IPS-18c (cell line): ENCODE measurements around the gene ACO2.
A peak's percentile ranks its signal among the peaks of the same experiment; 100 is the strongest.
"Not testable (repeated sequence)": the region's sequence is repeated elsewhere in the genome, so short reads cannot be mapped to it uniquely, and the experiment has no call there.

ENCODE experiments used
- H3K4me3 ChIP-seq: 2 replicates; pipeline ENCODE4 v1.7.0; 2013; ENCODE audit warnings: low read depth, mild to moderate bottlenecking, low read length, moderate library complexity; ENCODE audit not compliant: insufficient read depth
- H3K9me3 ChIP-seq: one replicate; pipeline ENCODE4 v1.6.1; 2013; ENCODE audit warnings: mild to moderate bottlenecking, low read length, moderate library complexity; ENCODE audit not compliant: control insufficient read depth, insufficient read depth

The ACO2 gene

DNA sequence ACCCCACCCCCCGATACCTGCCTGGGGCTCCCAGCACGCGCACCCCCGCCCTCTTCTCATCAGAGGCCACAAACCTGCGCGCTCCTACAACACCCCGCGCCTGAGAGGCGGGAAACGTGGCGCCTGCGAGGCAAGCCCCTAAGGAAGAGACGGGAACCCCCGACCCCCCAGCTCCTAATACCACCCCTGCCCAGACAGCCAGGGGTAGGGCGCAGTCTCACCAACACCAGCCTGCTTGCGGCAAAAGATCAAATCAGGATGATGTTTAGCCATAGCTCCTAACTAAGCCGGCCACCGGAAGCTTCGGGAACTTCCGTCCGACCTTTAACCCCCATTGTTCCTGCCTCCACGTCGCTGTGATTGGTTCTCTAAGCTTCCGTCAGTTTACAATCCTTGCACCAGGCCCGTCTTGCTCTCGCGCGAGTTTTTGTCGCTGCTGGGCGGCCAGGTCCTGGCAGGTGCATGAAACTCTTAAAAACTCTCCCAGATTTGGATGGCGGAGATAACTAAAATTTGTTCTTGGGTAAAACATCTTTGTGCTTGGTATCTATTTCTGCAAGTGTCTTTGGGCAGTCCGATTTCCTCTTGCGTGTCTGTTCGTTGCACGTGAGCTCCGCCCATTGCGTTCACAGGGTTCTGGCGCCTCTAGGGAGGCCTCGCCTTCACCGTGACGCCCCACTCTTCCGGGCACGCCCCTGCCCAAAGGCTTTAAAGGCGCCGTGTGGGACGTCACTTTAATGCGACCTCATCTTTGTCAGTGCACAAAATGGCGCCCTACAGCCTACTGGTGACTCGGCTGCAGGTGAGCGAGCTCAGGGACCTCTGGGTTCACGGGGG is at the start of gene ACO2, which contains the start of gene PHF5A:
ACO2 (plus strand) TSS at position 737 of the 837 bp plus-strand sequence; CDS start at position 767, 30 bp downstream.
PHF5A (minus strand) TSS at position 312 of the 837 bp plus-strand sequence; CDS start at position 273, 39 bp downstream.
- Histone ChIP-seq H3K4me3 (peak within 1 kb of the TSS; percentile 97), H3K9me3 (no peaks in the 10 kb centered on the region)

DNA sequence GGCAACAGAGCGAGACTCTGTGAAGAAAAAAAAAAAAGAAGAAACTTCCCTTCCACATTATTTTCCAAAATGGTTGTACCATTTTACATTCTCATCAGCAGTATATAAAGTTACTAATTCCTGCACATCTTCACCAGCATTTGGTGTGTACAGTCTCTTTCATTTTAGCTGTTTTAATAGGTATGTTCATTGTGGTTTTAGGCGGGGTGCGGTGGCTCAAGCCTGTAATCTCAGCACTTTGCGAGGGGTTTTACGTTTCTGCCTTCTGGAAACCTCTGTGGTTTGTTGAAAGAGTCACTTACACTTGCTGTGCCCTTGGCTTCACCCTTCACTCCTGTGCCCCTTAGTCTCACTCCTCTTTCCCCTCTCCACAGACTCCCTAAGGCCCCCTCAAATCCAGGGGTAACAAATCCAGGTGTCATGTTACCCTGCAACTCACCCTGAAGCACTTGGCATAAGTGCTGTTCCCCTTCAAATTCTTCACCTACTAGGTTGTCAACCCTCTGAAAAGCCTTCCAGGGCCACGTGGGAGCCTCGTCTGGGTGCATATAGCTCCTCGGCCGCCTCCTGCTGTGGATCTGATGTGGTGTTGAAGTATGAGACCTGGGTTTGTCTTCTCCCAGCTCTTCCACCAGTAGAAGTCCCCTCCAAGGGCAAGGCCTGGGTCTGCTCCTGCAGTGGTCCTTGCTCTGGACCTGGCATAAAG is 43.1 kb upstream of the ACO2 start:
- no peak overlapping the region for H3K4me3 ChIP-seq
- H3K9me3 ChIP-seq, result no peaks in the 10 kb centered on the region

DNA sequence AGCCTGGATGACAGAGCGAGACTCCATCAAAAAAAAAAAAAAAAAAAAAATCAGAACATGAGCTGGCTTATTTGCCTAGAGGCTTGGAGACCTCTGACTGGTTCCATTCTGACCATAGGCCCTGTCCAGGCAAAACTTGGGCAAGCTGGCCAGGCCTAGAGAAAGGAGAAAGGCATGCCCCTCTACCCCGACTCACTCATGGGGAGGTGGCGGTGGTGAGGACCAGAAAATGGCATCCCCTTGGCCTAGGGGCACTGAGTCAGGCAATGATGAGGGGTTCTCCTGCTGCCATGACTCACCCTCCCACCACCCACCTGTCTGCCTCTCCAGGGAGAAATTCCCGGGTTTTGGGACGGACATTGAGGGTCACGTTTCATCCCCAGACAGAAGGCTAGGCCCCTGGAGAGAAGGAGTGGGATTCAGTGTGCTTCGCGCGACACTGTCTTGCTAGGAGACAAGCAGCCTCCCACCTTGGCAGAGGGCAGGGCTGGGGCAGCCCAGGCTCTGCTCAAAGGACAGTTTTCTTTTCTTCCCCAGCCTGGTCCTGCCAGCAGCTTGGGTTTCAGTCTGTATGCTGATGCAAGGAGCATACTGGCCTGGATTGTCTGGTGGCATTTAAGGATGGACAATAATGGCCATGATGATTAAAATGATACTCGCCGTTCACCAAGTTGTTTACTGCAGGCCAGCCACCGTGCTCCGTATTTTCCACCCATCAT is 39.5 kb upstream of the ACO2 start:
- Histone ChIP-seq H3K4me3 (no peak overlapping the region), H3K9me3 (no peaks in the 10 kb centered on the region)

DNA sequence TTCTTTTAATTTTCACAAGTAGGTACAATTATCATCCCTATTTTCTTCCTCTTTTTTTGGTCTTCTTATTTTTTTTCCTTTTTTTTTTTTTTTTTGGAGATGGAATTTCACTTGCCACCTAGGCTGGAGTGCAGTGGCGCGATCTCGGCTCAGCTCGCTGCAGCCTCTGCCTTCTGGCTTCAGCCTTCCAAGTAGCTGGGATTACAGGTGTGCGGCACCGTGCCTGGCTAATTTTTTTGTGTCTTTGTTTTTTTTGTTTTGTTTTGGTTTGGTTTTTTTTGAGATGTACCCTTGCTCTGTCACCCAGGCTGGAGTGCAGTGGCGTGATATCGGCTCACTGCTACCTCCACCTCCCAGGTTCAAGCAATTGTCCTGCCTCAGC is 39.0 kb upstream of the ACO2 start:
- no peak overlapping the region for H3K4me3 ChIP-seq
- no peaks in the 10 kb centered on the region for H3K9me3 ChIP-seq

DNA sequence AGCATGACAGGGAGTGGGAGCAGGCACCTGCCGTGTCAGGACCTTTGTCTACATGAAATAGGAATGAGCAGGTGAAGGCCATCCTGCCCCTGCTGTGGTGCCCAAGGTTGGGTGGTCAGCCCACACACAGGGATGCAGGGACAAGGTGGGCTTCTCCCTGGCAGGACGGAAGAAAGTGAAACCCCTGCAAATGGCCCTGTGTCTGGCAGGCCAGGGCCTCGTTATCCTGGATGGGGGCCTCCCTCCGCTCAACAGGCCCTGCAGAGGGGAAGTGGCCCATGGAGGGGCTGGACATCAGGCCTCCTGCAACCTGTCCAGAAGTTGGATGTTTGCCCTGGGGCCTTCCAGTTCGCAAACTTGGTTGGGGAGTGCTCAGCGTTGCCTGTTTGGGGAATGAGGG is 37.3 kb upstream of the ACO2 start:
- Histone ChIP-seq H3K4me3 (no peak overlapping the region), H3K9me3 (peaks cover 2% of the 10 kb centered on the region)

DNA sequence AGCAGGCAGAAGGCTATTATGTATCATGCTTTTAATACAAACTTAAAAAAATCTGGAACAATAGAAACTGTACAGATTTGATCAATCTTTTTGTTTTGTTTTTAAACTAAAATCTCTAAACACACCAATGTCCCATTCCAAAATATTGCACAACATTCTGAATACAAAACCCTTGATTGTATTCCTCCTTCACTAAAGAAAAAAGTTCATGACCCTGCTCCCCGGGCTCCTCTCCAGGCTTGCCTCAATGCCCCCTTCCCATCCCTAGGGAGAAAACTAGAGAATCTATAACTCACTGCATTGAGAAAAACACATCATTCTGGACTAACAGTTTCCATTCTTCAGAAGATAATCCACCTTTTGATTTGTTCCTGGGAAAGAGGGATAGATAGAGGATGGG is 35.4 kb upstream of the ACO2 start:
- not testable (repeated sequence) for H3K9me3 ChIP-seq, H3K4me3 ChIP-seq

DNA sequence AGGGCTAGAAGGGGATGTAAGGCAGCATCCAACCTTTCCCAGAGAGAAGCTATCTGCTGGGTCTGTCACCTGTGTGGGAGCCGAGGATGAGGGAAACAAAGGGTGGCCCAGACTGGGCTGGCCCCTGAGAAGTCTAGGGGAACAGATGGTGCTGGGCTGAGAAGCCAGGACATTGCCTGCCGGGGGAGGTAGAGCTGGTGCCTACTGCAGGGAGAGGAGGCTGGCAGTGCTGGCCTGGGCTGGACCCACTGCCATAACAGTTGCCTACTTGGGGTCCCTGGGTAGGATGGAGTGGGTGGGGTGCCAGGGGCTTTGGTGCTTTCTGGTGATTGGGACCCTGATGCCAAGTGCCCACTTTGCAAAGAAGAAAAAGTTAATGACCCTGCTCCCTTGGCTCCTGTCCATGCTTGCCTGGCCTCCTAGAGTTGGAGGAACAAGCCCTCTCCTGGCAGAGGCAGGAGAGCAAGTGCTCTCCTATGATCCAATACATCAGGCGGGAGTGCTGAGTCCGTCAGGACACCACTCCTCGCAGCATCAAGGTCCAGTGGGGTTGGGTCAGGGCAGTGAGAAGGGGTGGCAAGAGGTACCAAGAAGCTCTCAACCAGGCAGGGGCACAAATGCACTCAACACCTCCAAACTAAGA is 34.4 kb upstream of the ACO2 start:
- not testable (repeated sequence) for H3K4me3 ChIP-seq

DNA sequence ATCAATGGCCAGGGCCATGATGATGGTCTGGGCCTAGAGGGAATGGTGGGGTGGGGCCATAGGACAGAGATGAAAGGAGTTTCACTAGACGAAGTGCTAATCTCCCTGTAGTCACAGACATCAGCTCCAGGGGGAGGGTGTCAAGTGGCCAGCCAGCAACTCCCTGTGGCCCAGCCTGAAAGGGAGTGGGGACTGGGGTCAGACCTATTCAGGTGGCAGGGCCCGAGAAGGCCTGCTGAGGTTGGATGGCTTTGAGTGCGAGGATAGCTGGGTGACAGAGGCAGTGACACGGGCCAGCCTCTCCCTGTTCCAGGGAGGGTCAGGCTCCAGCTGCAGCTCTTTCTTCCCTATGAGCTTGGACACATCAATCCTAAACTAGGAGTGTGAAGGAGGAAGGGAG is 33.4 kb upstream of the ACO2 start:
- no peak overlapping the region for H3K4me3 ChIP-seq

More for the DNA sequence above, 34.4 kb upstream of the ACO2 start:
- H3K9me3 ChIP-seq, result not testable (repeated sequence)

DNA sequence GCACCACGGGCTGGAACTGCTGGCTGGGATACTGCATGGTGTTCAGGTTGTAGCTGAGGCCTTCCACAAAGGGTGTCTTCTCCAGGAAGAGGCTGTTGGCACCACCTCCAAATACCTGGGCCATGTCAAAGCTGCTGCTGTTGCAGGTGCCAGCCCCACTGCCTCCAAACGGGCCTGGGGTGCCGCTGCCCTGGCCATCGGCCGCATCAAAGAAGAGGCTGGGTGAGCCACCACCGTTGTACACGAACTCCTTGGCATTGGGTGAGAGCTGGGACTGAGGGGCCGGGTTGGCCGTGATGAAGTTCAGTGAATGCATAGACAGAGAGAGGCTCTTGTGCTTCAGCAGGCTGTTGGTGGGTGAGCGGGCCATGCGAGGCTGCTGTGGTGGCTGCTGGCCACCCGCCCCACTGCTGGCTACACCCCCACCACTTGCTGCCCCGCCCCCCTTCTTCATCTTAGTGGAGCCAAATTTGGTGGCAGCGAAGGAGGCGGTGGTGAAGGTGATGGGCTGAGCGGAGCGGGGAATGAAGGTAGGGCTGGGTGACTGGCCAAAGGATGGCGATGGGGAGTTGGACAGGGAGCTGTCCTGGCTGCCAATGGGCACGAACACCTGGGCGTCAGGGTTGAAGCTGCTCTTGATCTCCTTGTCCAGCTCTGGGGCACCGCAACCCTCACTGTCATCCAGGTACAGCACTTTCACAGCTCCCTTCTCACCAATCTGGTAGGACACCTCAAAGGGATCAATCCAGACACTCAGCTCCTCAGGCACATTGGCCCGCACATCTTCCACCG is 32.4 kb upstream of the ACO2 start:
- Histone ChIP-seq H3K4me3 (no peak overlapping the region; the same call in 1 of the 2 replicates), H3K9me3 (peaks cover 2% of the 10 kb centered on the region)

More for the DNA sequence above, 33.4 kb upstream of the ACO2 start:
- peaks cover 2% of the 10 kb centered on the region for H3K9me3 ChIP-seq

DNA sequence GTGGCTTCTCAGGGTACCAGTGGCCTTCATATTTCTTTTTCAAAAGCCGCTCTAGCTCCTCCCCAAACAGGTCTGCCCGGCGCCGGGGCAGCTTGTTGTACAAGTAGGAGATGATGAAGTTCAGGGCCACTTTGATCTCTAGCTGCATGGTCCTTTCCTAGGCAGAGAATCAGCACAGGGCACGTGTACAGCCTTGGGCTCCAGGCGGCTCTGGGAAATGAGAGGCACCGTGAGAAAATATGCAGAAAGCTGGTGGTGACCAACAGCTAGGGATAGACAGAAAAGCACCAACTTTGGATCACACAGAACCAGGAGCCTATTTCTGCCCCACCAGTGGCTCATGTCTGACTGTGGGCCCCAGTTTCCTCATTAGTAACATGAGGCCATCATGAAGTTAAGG is 31.7 kb upstream of the ACO2 start:
- no peak overlapping the region for H3K4me3 ChIP-seq
- peaks cover 2% of the 10 kb centered on the region for H3K9me3 ChIP-seq

DNA sequence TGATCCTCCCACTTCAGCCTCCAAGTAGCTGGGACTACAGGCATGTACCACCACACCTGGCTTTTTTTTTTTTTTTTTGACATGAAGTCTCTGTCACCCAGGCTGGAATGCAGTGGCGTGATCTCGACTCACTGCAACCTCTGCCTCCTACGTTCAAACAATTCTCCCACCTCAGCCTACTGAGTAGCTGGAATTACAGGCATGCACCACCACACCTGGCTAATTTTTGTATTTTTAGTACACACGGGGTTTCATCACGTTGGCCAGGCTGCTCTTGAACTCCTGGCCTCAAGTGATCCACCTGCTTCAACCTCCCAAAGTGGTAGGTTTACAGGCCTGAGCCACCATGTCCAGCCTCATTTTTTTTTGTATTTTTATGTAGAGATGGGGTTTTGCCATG is 28.4 kb upstream of the ACO2 start:
- not testable (repeated sequence) for H3K4me3 ChIP-seq, H3K9me3 ChIP-seq

DNA sequence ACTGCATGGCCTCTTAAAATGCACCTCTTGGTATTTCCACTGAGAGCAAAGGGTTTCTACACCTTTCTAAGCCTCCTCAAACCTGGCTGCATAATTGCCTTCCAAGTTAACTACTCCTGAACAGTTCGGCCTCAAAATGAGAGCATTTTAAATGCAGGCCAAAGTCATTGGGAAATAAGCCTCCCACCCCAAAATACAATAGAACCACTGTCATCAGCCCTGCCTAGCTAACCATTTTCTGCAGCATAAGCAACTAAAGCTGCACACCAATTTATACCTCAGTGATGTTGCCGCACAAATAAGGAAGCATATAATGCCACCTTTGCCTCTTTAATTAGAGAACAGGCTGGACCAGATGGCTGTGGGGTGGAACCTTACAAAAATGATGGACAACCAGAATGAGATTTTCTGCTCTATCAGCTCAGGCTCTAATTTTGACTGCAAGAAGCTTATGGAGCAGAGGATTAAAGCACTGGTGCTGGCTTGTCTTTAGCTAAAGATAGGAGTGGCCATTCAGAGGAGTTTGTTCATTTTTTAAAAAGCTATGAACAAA is 26.6 kb upstream of the ACO2 start:
- H3K4me3 ChIP-seq, result no peak overlapping the region
- H3K9me3 ChIP-seq, result no peaks in the 10 kb centered on the region

DNA sequence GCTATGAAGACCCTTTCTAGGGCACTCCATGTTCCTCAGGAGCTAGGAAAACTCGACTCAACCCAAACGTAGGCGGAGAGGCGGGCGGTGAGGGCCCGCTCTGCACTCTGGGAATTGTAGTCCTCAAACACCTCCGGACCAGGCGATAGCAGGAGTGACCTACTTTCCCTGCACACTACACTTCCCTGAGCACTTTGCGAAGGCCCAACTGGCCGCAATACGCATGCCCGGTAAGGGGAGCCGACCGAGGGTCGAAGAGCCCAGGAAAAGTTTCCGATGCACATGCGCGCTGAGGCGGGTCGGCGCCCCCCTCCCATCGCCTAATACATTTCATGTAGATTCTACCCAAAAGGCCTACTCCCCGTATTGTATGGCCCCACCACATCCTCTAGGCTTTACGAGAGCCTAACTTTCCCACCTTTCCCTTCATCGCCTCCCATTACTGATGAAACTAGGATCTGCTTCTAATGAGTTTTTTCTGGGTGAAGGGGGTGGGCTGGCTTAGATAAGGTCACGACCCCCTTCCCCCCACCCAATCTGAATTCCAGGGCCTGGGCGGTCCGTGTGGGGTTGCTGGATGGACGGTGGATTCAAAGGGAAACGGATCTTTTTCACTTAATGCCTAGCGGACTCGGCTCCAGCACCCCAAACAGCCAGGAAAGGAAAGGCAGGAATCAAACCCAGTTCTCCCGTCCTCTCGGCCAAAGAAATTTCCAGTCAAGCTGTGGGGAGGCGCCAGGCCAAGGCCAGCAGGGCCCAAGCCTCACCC is 24.4 kb upstream of the ACO2 start:
- peak overlapping the region; percentile 66 for H3K4me3 ChIP-seq

DNA sequence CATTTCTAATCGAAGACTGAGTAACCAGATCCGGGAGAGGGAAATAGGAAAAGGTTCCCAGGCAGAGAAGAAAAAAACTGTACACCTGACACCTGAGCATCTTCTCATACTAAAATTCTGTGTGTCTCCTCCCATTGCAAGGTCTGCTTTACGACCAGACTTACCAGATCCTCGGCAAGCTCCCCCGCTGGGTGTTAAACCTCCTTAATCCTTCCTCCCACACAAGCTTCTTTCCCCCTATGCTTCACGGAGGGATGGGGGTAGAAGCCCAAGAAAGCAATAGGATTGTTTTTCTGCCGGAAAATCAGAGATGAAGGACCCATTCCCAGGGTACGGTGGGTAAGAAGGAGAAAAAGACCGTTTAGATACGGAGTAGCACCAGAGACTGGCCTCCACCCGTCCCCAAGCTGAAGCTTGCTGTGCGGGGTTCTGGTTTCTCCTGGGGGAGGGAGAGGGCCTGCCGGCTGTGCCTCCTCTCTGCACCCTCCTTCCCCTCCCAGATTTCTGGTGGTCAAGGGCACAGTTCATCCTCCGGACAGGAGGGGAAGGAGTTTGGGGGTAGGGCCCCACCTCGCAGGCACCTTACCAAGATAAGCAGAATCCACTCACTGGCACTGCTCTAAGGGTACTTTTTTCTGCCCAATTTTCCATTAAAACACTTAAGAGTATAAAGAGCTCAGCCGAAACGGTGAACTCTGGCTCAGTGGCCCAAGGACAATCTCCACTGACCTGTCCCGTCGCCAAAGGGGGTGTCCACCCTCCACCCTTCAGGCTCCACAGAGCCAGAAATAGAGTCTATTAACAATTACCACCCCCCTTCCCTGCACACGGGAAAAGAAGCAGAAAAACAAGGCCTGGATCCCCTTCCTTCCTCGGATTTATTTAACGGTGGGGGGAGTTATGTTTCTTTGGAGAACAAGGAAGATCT is 23.5 kb upstream of the ACO2 start:
- H3K4me3 ChIP-seq, result peak overlapping the region; percentile 66
- no peaks in the 10 kb centered on the region for H3K9me3 ChIP-seq

More for the DNA sequence above, 24.4 kb upstream of the ACO2 start:
- no peaks in the 10 kb centered on the region for H3K9me3 ChIP-seq

DNA sequence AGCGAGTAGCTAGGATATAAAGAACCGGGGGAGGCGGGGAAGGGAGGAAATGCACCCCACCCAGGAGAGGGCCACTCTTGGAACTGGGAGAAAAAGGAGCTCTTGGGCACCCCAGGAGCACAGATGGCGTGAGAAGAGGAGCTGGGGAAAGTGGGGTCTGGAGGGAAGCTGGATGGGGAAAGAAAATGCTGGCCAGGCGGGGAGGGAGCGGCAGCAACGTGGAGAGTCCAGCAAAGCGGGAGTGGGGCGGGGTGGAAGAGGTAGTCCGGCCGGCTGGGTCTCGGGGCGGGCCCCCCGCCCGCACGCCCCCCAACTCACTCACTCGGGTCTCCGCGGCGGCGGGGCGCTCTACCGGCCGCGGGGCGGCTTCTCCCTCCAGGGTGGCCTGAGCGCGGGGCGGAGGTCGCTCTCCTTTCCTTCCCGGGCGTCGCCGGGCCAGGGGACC is 22.8 kb upstream of the ACO2 start:
- Histone ChIP-seq H3K4me3 (peak overlapping the region; percentile 66), H3K9me3 (no peaks in the 10 kb centered on the region)
